ENCODE results near the gene TAPBP.
A peak's percentile ranks its signal among the peaks of the same experiment; 100 is the strongest.

The TAPBP gene

GRCh38 chr6:33317669-33318425 is 4.0 kb upstream of the TAPBP start, which contains the start of gene ZBTB22:
Gene ZBTB22 (minus strand): TSS chr6:33317744. CDS start chr6:33316916, 828 bp downstream.
- Histone ChIP-seq H4K20me1 (ENCODE audit: insufficient read depth, low read length) (peaks cover 16% of the 10 kb centered on the region), H3K4me3 (ENCODE audit: low read depth in 1 of 2, low read length in 2 of 2) (peak within 1 kb of the TSS; percentile 34 to 63; a peak in 3 of 4 replicates), H3K36me3 (ENCODE audit: insufficient read depth, low read length) (peaks cover 34% of the 10 kb centered on the region), H3K27ac (ENCODE audit: low read length) (peak within 1 kb of the TSS; percentile 83), H3K4me1 (ENCODE audit: insufficient read depth, low read length) (peaks cover 69% of the 10 kb centered on the region), H3K4me2 (ENCODE audit: insufficient read depth, low read length) (peak within 1 kb of the TSS; percentile 97), H3K79me2 (ENCODE audit: insufficient read depth, low read length) (peaks cover 66% of the 10 kb centered on the region), H3K9me3 (ENCODE audit: insufficient read depth, low read length, severe bottlenecking) (no peaks in the 10 kb centered on the region), H2AFZ (ENCODE audit: low read depth, low read length) (peak within 1 kb of the TSS; percentile 77), H3K9ac (ENCODE audit: low read depth, low read length) (peak within 1 kb of the TSS; percentile 59), H3K27me3 (ENCODE audit: insufficient read depth, low read length, poor library complexity) (no peaks in the 10 kb centered on the region)
- DNase-seq, result peak; percentile 97
- ATAC-seq (ENCODE audit: insufficient read depth, low read depth), result peak; percentile 79
- no peak for TF ChIP-seq CTCF (IDR thresholded peaks at IDR 0.05; ENCODE audit: borderline replicate concordance, extremely low read depth, low read length, poor library complexity, severe bottlenecking)
- TF ChIP-seq EZH2 (IDR thresholded peaks at IDR 0.05; ENCODE audit: borderline replicate concordance, low read depth, low read length, severe bottlenecking), result no peak

GRCh38 chr6:33317419-33317668 is 3.5 kb upstream of the TAPBP start:
- H3K9me3 ChIP-seq (ENCODE audit: insufficient read depth, low read length, severe bottlenecking), result no peaks in the 10 kb centered on the region
- peaks cover 19% of the 10 kb centered on the region for H4K20me1 ChIP-seq (ENCODE audit: insufficient read depth, low read length)
- no peak for TF ChIP-seq CTCF (IDR thresholded peaks at IDR 0.05; ENCODE audit: borderline replicate concordance, extremely low read depth, low read length, poor library complexity, severe bottlenecking)
- TF ChIP-seq EZH2 (IDR thresholded peaks at IDR 0.05; ENCODE audit: borderline replicate concordance, low read depth, low read length, severe bottlenecking), result no peak
- H3K27me3 ChIP-seq (ENCODE audit: insufficient read depth, low read length, poor library complexity), result no peaks in the 10 kb centered on the region
- H3K4me2 ChIP-seq (ENCODE audit: insufficient read depth, low read length), result peak overlapping the region; percentile 75
- H3K79me2 ChIP-seq (ENCODE audit: insufficient read depth, low read length), result peaks cover 67% of the 10 kb centered on the region
- DNase-seq, result no peak
- H3K4me1 ChIP-seq (ENCODE audit: insufficient read depth, low read length), result peaks cover 74% of the 10 kb centered on the region
- H3K4me3 ChIP-seq (ENCODE audit: low read depth in 1 of 2, low read length in 2 of 2), result peak overlapping the region; percentile 29 to 63; a peak in 3 of 4 replicates
- H3K9ac ChIP-seq (ENCODE audit: low read depth, low read length), result peak overlapping the region; percentile 30
- H3K27ac ChIP-seq (ENCODE audit: low read length), result peak overlapping the region; percentile 38; the same call in 1 of the 2 replicates
- no peak for ATAC-seq (ENCODE audit: insufficient read depth, low read depth)
- peaks cover 38% of the 10 kb centered on the region for H3K36me3 ChIP-seq (ENCODE audit: insufficient read depth, low read length)
- no peak overlapping the region for H2AFZ ChIP-seq (ENCODE audit: low read depth, low read length)

GRCh38 chr6:33316603-33317418 is 2.9 kb upstream of the TAPBP start:
- H3K4me1 ChIP-seq (ENCODE audit: insufficient read depth, low read length), result peaks cover 75% of the 10 kb centered on the region
- no peak overlapping the region for H2AFZ ChIP-seq (ENCODE audit: low read depth, low read length)
- peaks cover 42% of the 10 kb centered on the region for H3K36me3 ChIP-seq (ENCODE audit: insufficient read depth, low read length)
- H3K9me3 ChIP-seq (ENCODE audit: insufficient read depth, low read length, severe bottlenecking), result no peaks in the 10 kb centered on the region
- no peak for DNase-seq
- no peak for ATAC-seq (ENCODE audit: insufficient read depth, low read depth)
- peak overlapping the region; percentile 75 for H3K4me2 ChIP-seq (ENCODE audit: insufficient read depth, low read length)
- peak overlapping the region; percentile 29 to 61; a peak in 3 of 4 replicates for H3K4me3 ChIP-seq (ENCODE audit: low read depth in 1 of 2, low read length in 2 of 2)
- H3K27ac ChIP-seq (ENCODE audit: low read length), result peak overlapping the region; percentile 38; the same call in 1 of the 2 replicates
- TF ChIP-seq EZH2 (IDR thresholded peaks at IDR 0.05; ENCODE audit: borderline replicate concordance, low read depth, low read length, severe bottlenecking) (no peak), CTCF (IDR thresholded peaks at IDR 0.05; ENCODE audit: borderline replicate concordance, extremely low read depth, low read length, poor library complexity, severe bottlenecking) (no peak)
- no peaks in the 10 kb centered on the region for H3K27me3 ChIP-seq (ENCODE audit: insufficient read depth, low read length, poor library complexity)
- peak overlapping the region; percentile 30 for H3K9ac ChIP-seq (ENCODE audit: low read depth, low read length)
- peaks cover 24% of the 10 kb centered on the region for H4K20me1 ChIP-seq (ENCODE audit: insufficient read depth, low read length)
- H3K79me2 ChIP-seq (ENCODE audit: insufficient read depth, low read length), result peaks cover 67% of the 10 kb centered on the region
